ENCODE measurements around the gene MUSTN1. TPM values are rescaled to one million over a fixed set of nuclear protein-coding genes. Genes with fewer than 3 reads are reported as not detected.

Gene MUSTN1
- total RNA-seq, 2 experiments from 2014 or later, result 0.28 to 1.7 TPM

DNA sequence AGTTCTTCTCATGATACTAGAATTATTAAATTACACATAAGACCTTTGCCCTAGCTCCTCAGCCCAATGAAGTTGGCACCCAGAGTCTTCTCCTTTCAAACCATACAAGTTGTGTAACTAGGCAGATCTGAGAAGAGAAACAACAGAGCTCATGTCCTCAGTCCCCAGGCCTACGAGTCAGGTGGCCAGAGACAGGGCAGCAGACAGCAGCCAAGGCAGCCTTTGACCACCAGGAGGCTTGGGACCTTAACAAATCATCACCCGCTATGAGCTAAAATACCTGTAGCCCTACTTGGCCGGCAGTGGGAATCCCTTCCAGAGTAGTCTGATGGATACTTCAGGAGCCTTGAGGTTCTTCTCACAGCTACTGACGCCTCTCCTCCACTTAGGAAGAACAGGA is 44.3 kb upstream of the MUSTN1 start:
- H3K4me3 ChIP-seq (ENCODE audit: low read depth, low read length, poor library complexity, severe bottlenecking), result no peak overlapping the region
- H3K27ac ChIP-seq (ENCODE audit: low read depth, low read length, poor library complexity, severe bottlenecking), result no peak overlapping the region
- DNase-seq (ENCODE audit: low spot score), result no peak
- no peaks in the 10 kb centered on the region for H3K9me3 ChIP-seq (ENCODE audit: low read length)
- H3K4me1 ChIP-seq (ENCODE audit: insufficient read depth, low read length, poor library complexity, severe bottlenecking), result peaks cover 5% of the 10 kb centered on the region
- no peaks in the 10 kb centered on the region for H4K20me1 ChIP-seq (ENCODE audit: insufficient read depth, low read length)
- no peaks in the 10 kb centered on the region for H3K36me3 ChIP-seq (ENCODE audit: insufficient read depth, low read length)
- intact Hi-C loops (cut with micrococcal nuclease; ENCODE audit: unreplicated experiment), result no loop called here
- H3K79me2 ChIP-seq (ENCODE audit: insufficient read depth, low read depth, low read length), result no peaks in the 10 kb centered on the region
- no peaks in the 10 kb centered on the region for H3K9me2 ChIP-seq (ENCODE audit: insufficient read depth, low read length)
- CTCF ChIA-PET (ENCODE audit: unreplicated experiment), result no interaction called here
- H3K4me2 ChIP-seq (ENCODE audit: low read length), result no peak overlapping the region
- BruUV-seq (replicated peaks), result no TSS peak
- TF ChIP-seq, protein P1, sequence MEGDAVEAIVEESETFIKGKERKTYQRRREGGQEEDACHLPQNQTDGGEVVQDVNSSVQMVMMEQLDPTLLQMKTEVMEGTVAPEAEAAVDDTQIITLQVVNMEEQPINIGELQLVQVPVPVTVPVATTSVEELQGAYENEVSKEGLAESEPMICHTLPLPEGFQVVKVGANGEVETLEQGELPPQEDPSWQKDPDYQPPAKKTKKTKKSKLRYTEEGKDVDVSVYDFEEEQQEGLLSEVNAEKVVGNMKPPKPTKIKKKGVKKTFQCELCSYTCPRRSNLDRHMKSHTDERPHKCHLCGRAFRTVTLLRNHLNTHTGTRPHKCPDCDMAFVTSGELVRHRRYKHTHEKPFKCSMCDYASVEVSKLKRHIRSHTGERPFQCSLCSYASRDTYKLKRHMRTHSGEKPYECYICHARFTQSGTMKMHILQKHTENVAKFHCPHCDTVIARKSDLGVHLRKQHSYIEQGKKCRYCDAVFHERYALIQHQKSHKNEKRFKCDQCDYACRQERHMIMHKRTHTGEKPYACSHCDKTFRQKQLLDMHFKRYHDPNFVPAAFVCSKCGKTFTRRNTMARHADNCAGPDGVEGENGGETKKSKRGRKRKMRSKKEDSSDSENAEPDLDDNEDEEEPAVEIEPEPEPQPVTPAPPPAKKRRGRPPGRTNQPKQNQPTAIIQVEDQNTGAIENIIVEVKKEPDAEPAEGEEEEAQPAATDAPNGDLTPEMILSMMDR (conservative IDR thresholded peaks at IDR 0.05; ENCODE audit: low read length), result no peak
- TF ChIP-seq EZH2phosphoT487 (IDR thresholded peaks at IDR 0.05; ENCODE audit: borderline replicate concordance, low read depth, low read length), result no peak
- POLR2A ChIA-PET, result interaction anchor here (0.8 to 1.1 kb wide), 2 partner anchors 18 to 24 kb away, joined by 3 to 4 read pairs; partner anchors contain the start of gene STIMATE
- H2AFZ ChIP-seq (ENCODE audit: low read length), result no peak overlapping the region

DNA sequence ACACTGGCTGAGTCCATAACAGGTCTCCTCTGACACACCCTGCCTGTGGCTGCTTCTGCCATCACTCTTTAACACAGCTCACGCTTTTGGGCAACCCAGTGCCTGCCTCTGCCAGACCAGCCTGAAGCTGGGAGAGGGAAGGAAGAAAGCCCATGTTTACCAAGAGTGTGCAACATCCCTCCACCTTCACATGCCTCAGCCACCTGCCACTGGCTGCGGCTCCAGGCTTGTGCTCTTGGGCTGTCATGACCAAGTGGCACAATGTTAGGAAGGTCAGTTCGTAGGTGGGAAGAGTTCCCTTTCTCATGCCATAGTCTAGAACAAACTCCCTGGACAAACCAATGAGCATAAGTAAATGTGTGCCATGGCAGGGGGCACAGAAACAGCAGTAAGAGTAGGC is 42.3 kb upstream of the MUSTN1 start:
- H3K36me3 ChIP-seq (ENCODE audit: insufficient read depth, low read length), result no peaks in the 10 kb centered on the region
- no peak for TF ChIP-seq EZH2phosphoT487 (IDR thresholded peaks at IDR 0.05; ENCODE audit: borderline replicate concordance, low read depth, low read length)
- TF ChIP-seq, protein P1 (conservative IDR thresholded peaks at IDR 0.05; ENCODE audit: low read length), result no peak
- H3K4me2 ChIP-seq (ENCODE audit: low read length), result no peak overlapping the region
- H3K9me3 ChIP-seq (ENCODE audit: low read length), result no peaks in the 10 kb centered on the region
- peaks cover 4% of the 10 kb centered on the region for H3K4me1 ChIP-seq (ENCODE audit: insufficient read depth, low read length, poor library complexity, severe bottlenecking)
- intact Hi-C loops (cut with micrococcal nuclease; ENCODE audit: unreplicated experiment), result no loop called here
- ChIA-PET CTCF (ENCODE audit: unreplicated experiment) (no interaction called here), POLR2A (interaction anchor here (0.6 to 1.1 kb wide), 2 partner anchors 15 to 16 kb away, joined by 3 read pairs; no protein-coding TSS in a partner anchor)
- H3K27ac ChIP-seq (ENCODE audit: low read depth, low read length, poor library complexity, severe bottlenecking), result no peak overlapping the region
- no peak overlapping the region for H2AFZ ChIP-seq (ENCODE audit: low read length)
- H4K20me1 ChIP-seq (ENCODE audit: insufficient read depth, low read length), result no peaks in the 10 kb centered on the region
- H3K79me2 ChIP-seq (ENCODE audit: insufficient read depth, low read depth, low read length), result no peaks in the 10 kb centered on the region
- no peak for DNase-seq (ENCODE audit: low spot score)
- no peaks in the 10 kb centered on the region for H3K9me2 ChIP-seq (ENCODE audit: insufficient read depth, low read length)
- no peak overlapping the region for H3K4me3 ChIP-seq (ENCODE audit: low read depth, low read length, poor library complexity, severe bottlenecking)
- no TSS peak for BruUV-seq (replicated peaks)

DNA sequence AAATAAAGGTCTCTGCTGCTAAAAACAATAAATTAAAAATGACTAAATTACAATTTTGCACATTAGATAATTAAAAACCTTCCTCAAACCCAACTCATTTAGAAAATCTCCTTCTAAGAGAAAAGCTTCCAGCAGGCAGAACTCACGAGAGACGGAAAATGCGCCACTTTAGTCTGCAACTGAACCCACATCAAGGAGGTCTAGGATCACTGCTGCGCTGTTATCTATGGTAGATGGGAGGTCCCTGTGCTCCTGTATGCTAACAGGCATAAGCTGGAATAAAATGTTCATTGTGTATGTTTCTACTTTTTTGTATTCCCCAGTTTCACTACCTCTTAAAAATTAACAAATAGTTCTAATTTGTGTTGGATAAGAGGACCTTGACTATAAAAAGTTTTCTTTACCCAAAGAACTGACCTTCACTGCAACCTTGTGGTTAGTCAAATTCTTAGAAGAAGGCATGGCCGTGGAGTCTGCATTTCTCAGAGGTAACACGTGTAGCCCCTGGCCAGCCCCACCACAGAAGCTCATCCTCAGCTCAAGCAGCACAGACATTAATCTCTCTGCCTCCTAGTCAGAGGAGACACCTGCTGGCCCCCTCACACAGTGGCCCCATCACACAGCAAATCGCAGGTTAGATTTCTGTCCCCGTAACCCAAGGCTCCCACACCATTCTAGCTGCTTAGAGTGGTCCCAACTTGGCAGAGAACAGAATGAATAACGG is 40.2 kb upstream of the MUSTN1 start:
- ChIA-PET CTCF (ENCODE audit: unreplicated experiment) (no interaction called here), POLR2A (interaction anchor here (0.6 kb wide), 1 partner anchor 1261 kb away, joined by 3 read pairs; no protein-coding TSS in a partner anchor)
- intact Hi-C loops (cut with micrococcal nuclease; ENCODE audit: unreplicated experiment), result no loop called here
- H3K79me2 ChIP-seq (ENCODE audit: insufficient read depth, low read depth, low read length), result no peaks in the 10 kb centered on the region
- DNase-seq (ENCODE audit: low spot score), result no peak
- no peak overlapping the region for H3K4me2 ChIP-seq (ENCODE audit: low read length)
- no peaks in the 10 kb centered on the region for H3K4me1 ChIP-seq (ENCODE audit: insufficient read depth, low read length, poor library complexity, severe bottlenecking)
- no peaks in the 10 kb centered on the region for H3K36me3 ChIP-seq (ENCODE audit: insufficient read depth, low read length)
- H3K9me3 ChIP-seq (ENCODE audit: low read length), result no peaks in the 10 kb centered on the region
- no peak overlapping the region for H2AFZ ChIP-seq (ENCODE audit: low read length)
- H3K4me3 ChIP-seq (ENCODE audit: low read depth, low read length, poor library complexity, severe bottlenecking), result no peak overlapping the region
- no peaks in the 10 kb centered on the region for H3K9me2 ChIP-seq (ENCODE audit: insufficient read depth, low read length)
- H4K20me1 ChIP-seq (ENCODE audit: insufficient read depth, low read length), result no peaks in the 10 kb centered on the region; the same call in 1 of the 2 replicates
- no peak for TF ChIP-seq EZH2phosphoT487 (IDR thresholded peaks at IDR 0.05; ENCODE audit: borderline replicate concordance, low read depth, low read length)
- TF ChIP-seq, protein P1 (conservative IDR thresholded peaks at IDR 0.05; ENCODE audit: low read length), result no peak
- no TSS peak for BruUV-seq (replicated peaks)
- H3K27ac ChIP-seq (ENCODE audit: low read depth, low read length, poor library complexity, severe bottlenecking), result no peak overlapping the region

All from OCI-LY7 (cell line).